SK-N-SH treated with all-trans-retinoic acid at 6 μM for 48 hours (cell line): ENCODE results near the gene RBFOX2.
"Not testable (repeated sequence)": the region's sequence is repeated elsewhere in the genome, so short reads cannot be mapped to it uniquely, and the experiment has no call there.

Experiments
- ATAC-seq: fragments of 200-7000 bp; cut with Tn5 transposase; 3 replicates; pipeline ENCODE4 v1.9.1; 2020; ENCODE audit warnings: mild to moderate bottlenecking, moderate library complexity
- ARNTL ChIP-seq: fragments of 450-650 bp; formaldehyde crosslinking; IDR thresholded peaks from 2 replicates; pipeline ENCODE4 v1.5.0; 2020; ENCODE audit warnings: low read depth, mild to moderate bottlenecking, moderate library complexity, borderline replicate concordance
- BACH2 ChIP-seq: fragments of 250-450 bp; sonication (Bioruptor Pico); IDR thresholded peaks from 2 replicates; pipeline ENCODE4 v1.9.0; 2021; ENCODE audit warnings: mild to moderate bottlenecking, borderline replicate concordance
- CREB5 ChIP-seq: fragments of 250-450 bp; sonication (Bioruptor Pico); IDR thresholded peaks from 2 replicates; pipeline ENCODE4 v1.5.1; 2020; ENCODE audit warnings: low read depth, mild to moderate bottlenecking, moderate library complexity
- CSDC2 ChIP-seq: fragments of 250-450 bp; sonication (Bioruptor Pico); IDR thresholded peaks from 2 replicates; pipeline ENCODE4 v1.5.0; 2020; ENCODE audit warnings: mild to moderate bottlenecking, moderate library complexity
- CSRNP3 ChIP-seq: fragments of 250-450 bp; sonication (Bioruptor Pico); IDR thresholded peaks from 2 replicates; pipeline ENCODE4 v1.5.1; 2021; ENCODE audit warnings: mild to moderate bottlenecking, moderate library complexity
- ESRRG ChIP-seq: fragments of 250-450 bp; sonication (Bioruptor Pico); IDR thresholded peaks from 2 replicates; pipeline ENCODE4 v1.6.1; 2021; ENCODE audit warnings: mild to moderate bottlenecking
- GLIS3 ChIP-seq: fragments of 250-450 bp; sonication (Bioruptor Pico); IDR thresholded peaks from 2 replicates; pipeline ENCODE4 v1.5.0; 2020; ENCODE audit warnings: mild to moderate bottlenecking, moderate library complexity
- ISL1 ChIP-seq: fragments of 250-450 bp; sonication (Bioruptor Pico); IDR thresholded peaks from 2 replicates; pipeline ENCODE4 v2.1.2; 2022; ENCODE audit warnings: mild to moderate bottlenecking, moderate library complexity
- OSR1 ChIP-seq: fragments of 250-450 bp; sonication (Bioruptor Pico); IDR thresholded peaks from 2 replicates; pipeline ENCODE4 v1.8.0; 2022; ENCODE audit warnings: moderate library complexity, mild to moderate bottlenecking, inconsistent platforms
- PATZ1 ChIP-seq: fragments of 250-450 bp; sonication (Bioruptor Pico); IDR thresholded peaks from 2 replicates; pipeline ENCODE4 v1.8.0; 2020; ENCODE audit warnings: mild to moderate bottlenecking, moderate library complexity, borderline replicate concordance
- POU6F1 ChIP-seq: fragments of 250-450 bp; sonication (Bioruptor Pico); IDR thresholded peaks from 2 replicates; pipeline ENCODE4 v1.8.0; 2021; ENCODE audit warnings: low read depth, mild to moderate bottlenecking, moderate library complexity, borderline replicate concordance
- PPARA ChIP-seq: fragments of 250-450 bp; sonication (Bioruptor Pico); IDR thresholded peaks from 2 replicates; pipeline ENCODE4 v1.5.0; 2020; ENCODE audit warnings: mild to moderate bottlenecking, borderline replicate concordance
- RARB ChIP-seq: fragments of 250-450 bp; sonication (Bioruptor Pico); IDR thresholded peaks from 2 replicates; pipeline ENCODE4 v1.8.0; 2021; ENCODE audit warnings: mild to moderate bottlenecking, moderate library complexity
- TOX ChIP-seq: fragments of 250-450 bp; sonication (Bioruptor Pico); IDR thresholded peaks from 2 replicates; pipeline ENCODE4 v1.8.0; 2021; ENCODE audit warnings: mild to moderate bottlenecking, moderate library complexity, borderline replicate concordance
- TSHZ2 ChIP-seq: fragments of 250-450 bp; sonication (Bioruptor Pico); IDR thresholded peaks from 2 replicates; pipeline ENCODE4 v1.5.0; 2020; ENCODE audit warnings: mild to moderate bottlenecking, moderate library complexity
- ZC3H10 ChIP-seq: fragments of 250-450 bp; sonication (Bioruptor Pico); IDR thresholded peaks from 2 replicates; pipeline ENCODE4 v1.5.1; 2021; ENCODE audit warnings: mild to moderate bottlenecking, moderate library complexity
- ZFP3 ChIP-seq: fragments of 250-450 bp; sonication (Bioruptor Pico); IDR thresholded peaks from 2 replicates; pipeline ENCODE4 v1.5.0; 2020; ENCODE audit warnings: mild to moderate bottlenecking, moderate library complexity
- ZFP30 ChIP-seq: fragments of 450-650 bp; formaldehyde crosslinking; IDR thresholded peaks from 2 replicates; pipeline ENCODE4 v1.5.0; 2022; ENCODE audit warnings: mild to moderate bottlenecking, moderate library complexity
- ZNF565 ChIP-seq: fragments of 450-650 bp; formaldehyde crosslinking; conservative IDR thresholded peaks from 2 replicates; pipeline ENCODE4 v1.5.0; 2020; ENCODE audit warnings: low read depth, mild to moderate bottlenecking, moderate library complexity
- ZNF70 ChIP-seq: fragments of 450-650 bp; formaldehyde crosslinking; IDR thresholded peaks from 2 replicates; pipeline ENCODE4 v1.5.0; 2020; ENCODE audit warnings: mild to moderate bottlenecking, moderate library complexity
- ZNF8 ChIP-seq: fragments of 450-650 bp; formaldehyde crosslinking; IDR thresholded peaks from 2 replicates; pipeline ENCODE4 v1.5.0; 2020; ENCODE audit warnings: mild to moderate bottlenecking, moderate library complexity

The RBFOX2 gene

GRCh38 chr22:35804421-35804820 lies 224.2 kb downstream of the RBFOX2 start:
- ATAC-seq = no peak
- TF ChIP-seq GLIS3 (CRISPR knock-in tag) (no peak), ZC3H10 (no peak), CSRNP3 (CRISPR knock-in tag) (no peak), ZNF70 (no peak), CSDC2 (CRISPR knock-in tag) (no peak), ZFP3 (no peak), POU6F1 (no peak), ZFP30 (no peak), PPARA (CRISPR knock-in tag) (no peak), PATZ1 (CRISPR knock-in tag) (no peak), OSR1 (CRISPR knock-in tag) (no peak), RARB (no peak), TOX (CRISPR knock-in tag) (no peak), CREB5 (CRISPR knock-in tag) (no peak), ZNF8 (no peak), ESRRG (CRISPR knock-in tag) (no peak), ZNF565 (no peak), BACH2 (CRISPR knock-in tag) (no peak)

- no peak for TF ChIP-seq TSHZ2
- no peak for ATAC-seq
Observed at GRCh38 chr22:35802885-35803284, 225.7 kb downstream of the RBFOX2 start.

- not testable (repeated sequence) for ATAC-seq
Observed at GRCh38 chr22:35801301-35801700, 227.3 kb downstream of the RBFOX2 start.

- ATAC-seq = no peak
- TF ChIP-seq ISL1 (CRISPR knock-in tag) (no peak), RARB (no peak), PATZ1 (CRISPR knock-in tag) (no peak), ARNTL (no peak), ZFP30 (no peak), ESRRG (CRISPR knock-in tag) (no peak), CSDC2 (CRISPR knock-in tag) (no peak), PPARA (CRISPR knock-in tag) (no peak), OSR1 (CRISPR knock-in tag) (no peak), ZNF70 (no peak), CREB5 (CRISPR knock-in tag) (no peak), ZNF8 (no peak), GLIS3 (CRISPR knock-in tag) (no peak)
- TF ChIP-seq, all 23 proteins: peak for 0
Observed at GRCh38 chr22:35799150-35799549, 229.5 kb downstream of the RBFOX2 start.
